Right lobe of liver (tissue), 6 donors: ENCODE measurements around the gene PCCA. TPM values are rescaled to one million over a fixed set of nuclear protein-coding genes. Genes with fewer than 3 reads are reported as not detected.
"Not testable (repeated sequence)": the region's sequence is repeated elsewhere in the genome, so short reads cannot be mapped to it uniquely, and the experiment has no call there.

ENCODE experiments used
- ATAC-seq, 4 donors: fragments of 200-7000 bp; cut with Tn5 transposase; one replicate each; pipeline ENCODE4 v1.9.1; 2020; ENCODE audit warnings: mild to moderate bottlenecking in 4 of 4, moderate library complexity in 4 of 4
- DNase-seq, 3 donors: peaks; one replicate each; pipeline ENCODE4 v3.0.0-alpha.2; 2020
- H3K27ac ChIP-seq, 3 donors: fragments of 200-600 bp; one replicate each; pipeline ENCODE4 v1.8.0; 2022
- H3K27me3 ChIP-seq, 2 donors: fragments of 200-600 bp; one replicate each; pipeline ENCODE4 v1.8.0; 2022
- H3K36me3 ChIP-seq, 4 donors: fragments of 200-600 bp; sonication (generic) in 1 of 4; one replicate each; pipeline versions ENCODE4 v1.5.1 to v1.8.0; 2017 to 2022; ENCODE audit warnings: control low read depth in 1 of 4
- H3K4me1 ChIP-seq, 4 donors: fragments of 200-600 bp; sonication (generic) in 1 of 4; one replicate each; pipeline versions ENCODE4 v1.5.1 to v1.8.0; 2017 to 2022; ENCODE audit warnings: control low read depth in 1 of 4
- H3K4me3 ChIP-seq, 3 donors: fragments of 200-600 bp; one replicate each; pipeline ENCODE4 v1.8.0; 2022
- H3K9me3 ChIP-seq, 4 donors: fragments of 200-600 bp; sonication (generic) in 1 of 4; one replicate each; pipeline versions ENCODE4 v1.5.1 to v1.8.0; 2017 to 2022; ENCODE audit warnings: control low read depth in 1 of 4
- POLR2A ChIP-seq: fragments of 450-650 bp; IDR thresholded peaks from one replicate; pipeline ENCODE4 v1.6.1; 2017; ENCODE audit warnings: antibody characterized with exemption, mild to moderate bottlenecking
- WGBS: methylation state at CpG from one replicate; pipeline ENCODE4 v1.1.6; 2018; ENCODE audit warnings: low coverage, low lambda C conversion rate; ENCODE audit not compliant: insufficient coverage; ENCODE audit errors: missing lambda C conversion rate; 5-methylcytosine and 5-hydroxymethylcytosine counted together
- intact Hi-C, 2 donors: fragments of 100-400 bp; cut with DNase I; formaldehyde crosslinking; loops; one replicate each; pipeline versions ENCODE4 v1.11.2 to v1.14.1; 2022
- total RNA-seq, 6 experiments: library from RNA; depleted of rRNA in 2 of 6; stranded (reverse); fragments of >200 nt in 2 of 6; fragmentation: NEBNext Ultra II Directional in 3 of 6; extraction: Animal tissue kit (Norgen Biotek cat#: 25700) in 3 of 6; gene quantifications; one replicate each; pipeline versions ENCODE4 v1.1.0 to v1.2.4, GENCODE V29; 2016 to 2023
- TF ChIP-seq, protein P1 (sequence below), 4 donors: fragments of 200-600 bp in 3 of 4; fragments of 450-650 bp in 1 of 4; IDR thresholded peaks; one replicate each; pipeline versions ENCODE4 v1.5.1 to v1.8.0; 2016 to 2022; ENCODE audit warnings: antibody characterized with exemption in 4 of 4, mild to moderate bottlenecking in 2 of 4
- donor health status: DM: no; HTN: yes; CAD: no.
- donor health status: DM: no; HTN: no; CAD: no.
- donor health status: DM: no; HTN: no; CAD: no.
- donor health status: DM: no; HTN: yes; CAD: no.
- donor health status: DM: no; HTN: yes; CAD: no.

The PCCA gene
- total RNA-seq, 6 experiments from 2014 or later: 58.2 to 161 (median 85.2) TPM

DNA sequence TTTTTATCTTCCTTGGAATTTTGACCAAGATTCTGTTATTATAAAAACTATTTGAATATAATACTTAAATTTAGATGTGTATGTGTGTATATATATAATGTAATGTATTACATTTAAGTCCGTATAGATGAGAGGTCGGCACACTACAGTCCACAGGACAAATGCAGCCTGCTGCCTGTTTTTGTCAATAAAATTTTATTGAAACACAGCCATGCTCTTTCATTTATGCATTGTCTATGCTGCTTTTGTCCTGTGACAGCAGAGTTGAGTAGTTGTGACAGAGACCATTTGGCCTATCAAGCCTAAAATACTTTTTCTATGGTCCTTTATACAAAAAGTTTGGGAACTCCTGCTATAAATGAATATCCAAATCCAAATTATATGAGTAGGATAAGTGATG lies 69.7 kb downstream of the PCCA start:
- TF ChIP-seq, protein P1, sequence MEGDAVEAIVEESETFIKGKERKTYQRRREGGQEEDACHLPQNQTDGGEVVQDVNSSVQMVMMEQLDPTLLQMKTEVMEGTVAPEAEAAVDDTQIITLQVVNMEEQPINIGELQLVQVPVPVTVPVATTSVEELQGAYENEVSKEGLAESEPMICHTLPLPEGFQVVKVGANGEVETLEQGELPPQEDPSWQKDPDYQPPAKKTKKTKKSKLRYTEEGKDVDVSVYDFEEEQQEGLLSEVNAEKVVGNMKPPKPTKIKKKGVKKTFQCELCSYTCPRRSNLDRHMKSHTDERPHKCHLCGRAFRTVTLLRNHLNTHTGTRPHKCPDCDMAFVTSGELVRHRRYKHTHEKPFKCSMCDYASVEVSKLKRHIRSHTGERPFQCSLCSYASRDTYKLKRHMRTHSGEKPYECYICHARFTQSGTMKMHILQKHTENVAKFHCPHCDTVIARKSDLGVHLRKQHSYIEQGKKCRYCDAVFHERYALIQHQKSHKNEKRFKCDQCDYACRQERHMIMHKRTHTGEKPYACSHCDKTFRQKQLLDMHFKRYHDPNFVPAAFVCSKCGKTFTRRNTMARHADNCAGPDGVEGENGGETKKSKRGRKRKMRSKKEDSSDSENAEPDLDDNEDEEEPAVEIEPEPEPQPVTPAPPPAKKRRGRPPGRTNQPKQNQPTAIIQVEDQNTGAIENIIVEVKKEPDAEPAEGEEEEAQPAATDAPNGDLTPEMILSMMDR (IDR thresholded peaks at IDR 0.05): no peak
- no peak for TF ChIP-seq POLR2A
- Histone ChIP-seq H3K9me3 (no peaks in the 10 kb centered on the region), H3K4me3 (no peak overlapping the region), H3K4me1 (no peaks in the 10 kb centered on the region), H3K36me3 (peaks cover 0 to 12% (median 3%) of the 10 kb centered on the region in 4 donors), H3K27ac (no peak overlapping the region), H3K27me3 (no peaks in the 10 kb centered on the region)
- 100% methylated on average over 2 of the region's 2 CpGs for WGBS
- no peak for DNase-seq
- ATAC-seq: no peak
- intact Hi-C loops: no loop called here

DNA sequence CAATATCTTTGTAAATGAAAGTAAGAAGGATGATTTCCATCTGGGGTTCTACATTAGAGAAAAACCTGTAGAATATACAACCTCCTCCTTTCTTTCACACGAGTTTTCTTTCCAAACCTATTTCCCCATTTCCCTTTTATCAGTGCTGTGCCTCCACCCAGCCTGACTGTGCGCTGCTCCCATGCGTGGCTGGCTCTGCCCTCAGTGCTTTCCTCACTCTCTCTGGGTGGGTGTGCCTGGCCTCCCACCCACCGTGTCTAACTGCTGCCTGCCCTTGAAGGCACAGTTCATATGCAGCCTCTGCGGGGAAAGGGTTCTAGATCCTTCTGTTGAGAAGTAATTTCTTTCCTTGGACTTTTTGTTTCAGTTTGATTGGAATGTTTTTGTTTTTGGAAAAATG lies 70.7 kb downstream of the PCCA start:
- intact Hi-C loops: no loop called here
- no peak for TF ChIP-seq POLR2A
- TF ChIP-seq, protein P1 (IDR thresholded peaks at IDR 0.05): no peak
- no peak overlapping the region for H3K27ac ChIP-seq
- H3K36me3 ChIP-seq: peaks cover 0 to 12% (median 3%) of the 10 kb centered on the region in 4 donors
- H3K4me3 ChIP-seq: no peak overlapping the region
- no peak for DNase-seq
- no peaks in the 10 kb centered on the region for H3K27me3 ChIP-seq
- WGBS: 80% methylated on average over 5 of the region's 5 CpGs
- no peaks in the 10 kb centered on the region for H3K9me3 ChIP-seq
- no peaks in the 10 kb centered on the region for H3K4me1 ChIP-seq
- no peak for ATAC-seq

DNA sequence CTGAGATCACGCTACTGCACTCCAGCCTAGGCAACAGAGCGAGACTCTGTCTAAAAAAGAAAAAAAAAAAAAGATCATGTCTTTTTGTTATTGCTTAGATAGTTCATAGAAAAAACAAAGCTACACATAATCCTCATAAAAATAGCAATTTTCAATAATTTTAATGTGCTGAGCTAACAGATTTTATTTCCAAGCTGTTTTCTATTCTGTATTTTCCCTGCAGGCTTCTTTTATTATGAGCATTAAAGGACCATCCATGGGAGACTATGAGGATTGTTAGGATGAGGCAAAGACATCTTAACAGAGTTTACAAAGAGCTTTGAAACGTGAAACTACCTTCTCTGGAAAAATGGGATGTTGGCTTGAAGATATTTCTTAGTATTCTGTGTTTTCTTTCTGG lies 71.6 kb downstream of the PCCA start:
- ATAC-seq (no peak), DNase-seq (no peak)
- peaks cover 0 to 9% (median 3%) of the 10 kb centered on the region in 4 donors for H3K36me3 ChIP-seq
- WGBS: 98% methylated on average over 3 of the region's 3 CpGs
- H3K9me3 ChIP-seq: no peaks in the 10 kb centered on the region
- intact Hi-C loops: no loop called here
- H3K27me3 ChIP-seq: no peaks in the 10 kb centered on the region
- no peak overlapping the region for H3K4me3 ChIP-seq
- no peak overlapping the region for H3K27ac ChIP-seq
- no peaks in the 10 kb centered on the region for H3K4me1 ChIP-seq
- no peak for TF ChIP-seq POLR2A

DNA sequence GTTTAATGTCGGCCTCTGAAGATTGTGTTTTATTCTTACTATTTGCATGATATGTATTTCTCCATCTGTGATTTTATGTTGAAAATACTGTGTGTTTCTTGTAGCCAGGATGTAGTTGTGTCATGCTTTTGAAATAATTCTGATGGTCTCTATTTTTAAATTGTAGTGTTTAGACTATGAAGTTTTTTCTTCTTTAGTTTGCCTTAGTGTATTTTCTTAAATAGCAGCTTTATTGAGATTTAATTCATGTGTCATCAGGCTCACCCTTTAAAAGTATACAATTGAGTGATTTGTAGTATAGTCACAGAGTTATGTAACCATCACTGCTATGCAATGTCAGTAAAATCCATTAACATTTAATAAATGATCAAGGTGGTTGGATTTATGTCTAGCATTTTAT lies 74.5 kb downstream of the PCCA start:
- no peaks in the 10 kb centered on the region for H3K27me3 ChIP-seq
- no peaks in the 10 kb centered on the region for H3K9me3 ChIP-seq
- DNase-seq (no peak), ATAC-seq (no peak)
- no peak overlapping the region for H3K27ac ChIP-seq
- WGBS: 100% methylated on average over 1 of the region's 1 CpG
- intact Hi-C loops: no loop called here
- TF ChIP-seq, protein P1 (IDR thresholded peaks at IDR 0.05): no peak
- TF ChIP-seq POLR2A: no peak
- H3K4me1 ChIP-seq: no peaks in the 10 kb centered on the region
- no peaks in the 10 kb centered on the region for H3K36me3 ChIP-seq
- no peak overlapping the region for H3K4me3 ChIP-seq

DNA sequence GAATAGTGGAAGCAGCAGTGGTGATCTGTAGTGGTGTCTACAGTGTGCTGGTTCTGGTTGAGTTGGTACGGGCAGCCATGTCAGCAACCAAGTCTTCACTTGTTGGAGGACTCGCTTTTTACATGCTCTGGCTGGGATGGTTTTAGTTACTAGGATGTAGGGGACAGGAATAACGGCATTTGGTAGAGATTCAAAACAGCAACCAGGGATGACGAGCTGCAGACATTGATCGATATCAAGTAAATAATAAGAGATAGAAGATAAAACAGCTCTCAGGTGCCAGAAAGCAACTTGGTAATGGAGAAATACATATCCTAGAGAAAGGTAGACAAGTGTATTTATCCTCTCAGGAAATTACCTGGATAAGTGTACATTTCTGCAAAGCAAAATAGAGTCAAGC lies 84.3 kb downstream of the PCCA start:
- 11% methylated on average over 5 of the region's 5 CpGs for WGBS
- DNase-seq: no peak
- H3K27ac ChIP-seq: peak overlapping the region in 1 of 3 donors; percentile 14
- TF ChIP-seq, protein P1 (IDR thresholded peaks at IDR 0.05): no peak
- no peak for TF ChIP-seq POLR2A
- intact Hi-C loops: no loop called here
- H3K36me3 ChIP-seq: no peaks in the 10 kb centered on the region
- H3K27me3 ChIP-seq: no peaks in the 10 kb centered on the region
- peaks cover 0 to 53% (median 20%) of the 10 kb centered on the region in 4 donors for H3K4me1 ChIP-seq
- H3K4me3 ChIP-seq: no peak overlapping the region
- peak; percentile 60 to 75 (median 68) for ATAC-seq
- no peaks in the 10 kb centered on the region for H3K9me3 ChIP-seq

DNA sequence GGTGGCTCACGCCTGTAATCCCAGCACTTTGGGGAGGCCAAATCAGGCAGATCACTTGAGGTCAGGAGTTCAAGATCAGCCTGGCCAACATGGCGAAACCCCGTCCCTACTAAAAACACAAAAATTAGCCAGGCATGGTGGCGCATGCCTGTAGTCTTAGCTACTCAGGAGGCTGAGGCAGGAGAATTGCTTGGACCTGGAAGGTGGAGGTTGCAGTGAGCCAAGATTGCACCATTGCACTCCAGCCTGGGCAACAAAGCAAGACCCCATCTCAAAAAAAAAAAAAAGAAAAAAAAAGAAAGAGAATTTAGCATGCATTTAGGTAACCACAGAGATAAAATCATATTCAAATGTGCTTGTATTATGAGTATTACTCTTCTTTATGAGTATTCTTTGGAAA lies 85.6 kb downstream of the PCCA start:
- ATAC-seq, DNase-seq, intact Hi-C loops, H3K4me3 ChIP-seq, H3K9me3 ChIP-seq, H3K27ac ChIP-seq, H3K27me3 ChIP-seq, H3K36me3 ChIP-seq: not testable (repeated sequence)
- peaks cover 0 to 57% (median 20%) of the 10 kb centered on the region in 4 donors for H3K4me1 ChIP-seq
- WGBS: 73% methylated on average over 4 of the region's 4 CpGs
